ENCODE results near the gene TMEM141. TPM values are rescaled to one million over a fixed set of nuclear protein-coding genes. Genes with fewer than 3 reads are reported as not detected.

The TMEM141 gene
- total RNA-seq, 4 donors from 2014 or later: 60.7 to 70.8 (median 66.9) TPM

GRCh38 chr9:136808075-136808805, 17.1 kb downstream of the TMEM141 start:
- no peak for DNase-seq (ENCODE audit: low spot score in 2 of 2)
- Histone ChIP-seq H3K36me3 (peaks cover 0 to 32% (median 0%) of the 10 kb centered on the region in 3 donors), H3K4me3 (peak overlapping the region; percentile 78 to 95 (median 86)), H3K9me3 (no peaks in the 10 kb centered on the region), H3K4me1 (peaks cover 0 to 49% (median 23%) of the 10 kb centered on the region in 4 donors), H3K27me3 (no peaks in the 10 kb centered on the region), H3K27ac (peak overlapping the region in 3 of 4 donors; percentile 34 to 94 (median 72))
- WGBS, 2 donors: 0 to 1% methylated on average over 27 to 35 of the region's 93 CpGs
- TF ChIP-seq EP300 (IDR thresholded peaks at IDR 0.05) (no peak), CTCF (IDR thresholded peaks at IDR 0.05) (peak in 1 of 5 experiments; percentile 5)

DNA sequence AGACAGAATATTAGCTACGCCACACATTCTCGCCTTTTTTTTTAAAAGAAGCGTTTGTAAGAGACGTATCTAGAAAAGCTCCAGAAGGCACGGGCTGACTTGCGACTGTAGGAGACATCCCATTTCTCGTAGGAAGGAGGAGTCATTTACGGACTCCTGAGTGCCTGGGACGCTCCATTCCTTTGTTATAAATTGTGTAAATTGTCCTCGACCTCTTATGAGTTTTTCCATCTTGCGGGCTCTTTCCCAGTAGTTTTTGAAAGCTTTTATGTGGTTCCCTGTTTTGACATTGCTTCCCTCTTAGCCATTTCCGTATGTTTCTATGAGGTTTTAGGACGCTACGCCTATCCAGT, 17.6 kb downstream of the TMEM141 start:
- 5 to 8% methylated on average over 14 of the region's 14 CpGs for WGBS, 2 donors
- Histone ChIP-seq H3K4me1 (peaks cover 0 to 49% (median 23%) of the 10 kb centered on the region in 4 donors), H3K4me3 (peak overlapping the region; percentile 78 to 95 (median 86)), H3K27me3 (no peaks in the 10 kb centered on the region), H3K9me3 (no peaks in the 10 kb centered on the region), H3K36me3 (peaks cover 0 to 32% (median 0%) of the 10 kb centered on the region in 3 donors), H3K27ac (peak overlapping the region in 2 of 4 donors; percentile 72 to 94)
- TF ChIP-seq CTCF (IDR thresholded peaks at IDR 0.05): no peak
- TF ChIP-seq EP300 (IDR thresholded peaks at IDR 0.05): no peak
- no peak for TF ChIP-seq POLR2A (IDR thresholded peaks at IDR 0.05)
- DNase-seq (ENCODE audit: low spot score in 2 of 2): no peak

- no peaks in the 10 kb centered on the region for H3K27me3 ChIP-seq
- H3K27ac ChIP-seq: no peak overlapping the region
- H3K36me3 ChIP-seq: peaks cover 0 to 39% (median 0%) of the 10 kb centered on the region in 3 donors
- 88 to 93% methylated on average over 13 of the region's 13 CpGs for WGBS, 2 donors
- peaks cover 0 to 22% (median 5%) of the 10 kb centered on the region in 4 donors for H3K4me1 ChIP-seq
- TF ChIP-seq EP300 (IDR thresholded peaks at IDR 0.05) (no peak), POLR2A (IDR thresholded peaks at IDR 0.05) (no peak), CTCF (IDR thresholded peaks at IDR 0.05) (no peak)
- no peak overlapping the region for H3K4me3 ChIP-seq
- no peaks in the 10 kb centered on the region for H3K9me3 ChIP-seq
- DNase-seq (ENCODE audit: low spot score in 2 of 2): no peak
These were observed 23.7 kb downstream of the TMEM141 start for GRCh38 chr9:136814725-136815421.

GRCh38 chr9:136815422-136815782, 24.3 kb downstream of the TMEM141 start:
- Histone ChIP-seq H3K27me3 (no peaks in the 10 kb centered on the region), H3K36me3 (peaks cover 0 to 39% (median 0%) of the 10 kb centered on the region in 3 donors), H3K27ac (no peak overlapping the region), H3K4me1 (peaks cover 0 to 16% (median 2%) of the 10 kb centered on the region in 4 donors), H3K4me3 (no peak overlapping the region), H3K9me3 (no peaks in the 10 kb centered on the region)
- no peak for DNase-seq (ENCODE audit: low spot score in 2 of 2)
- TF ChIP-seq POLR2A (IDR thresholded peaks at IDR 0.05) (no peak), CTCF (IDR thresholded peaks at IDR 0.05) (no peak), EP300 (IDR thresholded peaks at IDR 0.05) (no peak)
- WGBS, 2 donors: 0 to 34% methylated on average over 1 of the region's 1 CpG
